ENCODE results near the gene SLC34A3.

Gene SLC34A3

DNA sequence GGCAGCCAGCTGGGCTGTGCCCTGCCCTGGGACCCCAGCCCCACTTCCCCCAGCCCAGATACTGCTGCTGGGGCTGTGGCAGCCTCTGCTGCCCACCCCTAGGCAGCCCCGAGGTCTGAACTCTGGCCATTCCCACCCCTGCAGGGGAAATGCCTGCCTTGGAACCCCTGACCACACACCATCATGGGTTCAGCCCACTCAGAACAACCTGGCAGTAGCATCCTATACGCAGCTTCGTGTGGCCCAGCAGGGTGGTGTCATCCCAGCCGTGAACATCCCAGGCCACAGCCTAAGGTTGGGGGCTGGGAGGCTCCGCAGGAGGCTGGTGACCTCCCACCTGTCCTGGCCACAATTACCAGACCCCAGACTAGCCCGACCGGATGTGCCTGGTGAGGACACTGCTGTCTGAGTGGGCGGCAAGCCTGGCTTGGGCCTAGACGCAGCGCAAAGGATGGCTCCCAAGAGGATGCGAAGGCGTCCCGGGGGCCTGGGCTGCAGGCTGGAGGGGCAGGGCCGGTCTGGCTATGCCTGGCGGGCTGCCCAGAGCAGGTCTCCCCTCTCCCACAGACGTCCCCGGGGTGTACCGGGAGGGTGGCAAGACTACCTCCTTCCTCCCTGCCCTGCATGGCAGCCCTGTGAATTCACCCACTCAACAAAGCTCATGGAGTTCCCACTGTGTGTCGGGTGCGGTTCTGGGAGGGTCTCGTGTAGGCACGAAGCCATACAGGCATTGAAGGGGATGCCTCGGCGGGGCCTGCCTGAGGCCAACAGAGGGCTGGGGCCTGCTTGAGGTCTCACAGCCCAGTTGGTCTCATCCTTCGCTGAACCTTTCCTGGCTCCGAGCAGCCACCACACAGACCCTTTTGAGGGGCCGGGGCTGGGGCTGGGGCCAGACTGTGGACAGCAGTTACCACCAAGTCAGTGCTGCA, 1.5 kb upstream of the SLC34A3 start:
- no peak for DNase-seq (ENCODE audit: low spot score)
- ATAC-seq (ENCODE audit: low read depth), result no peak

GRCh38 chr9:137229903-137230704, 597 bp upstream of the SLC34A3 start:
- peaks cover 4% of the 10 kb centered on the region for H3K27me3 ChIP-seq (ENCODE audit: insufficient read depth, poor library complexity, severe bottlenecking)
- peaks cover 23% of the 10 kb centered on the region for H3K4me1 ChIP-seq (ENCODE audit: insufficient read depth, poor library complexity, severe bottlenecking)

More for the DNA sequence above, 1.5 kb upstream of the SLC34A3 start:
- H3K4me1 ChIP-seq (ENCODE audit: insufficient read depth, poor library complexity, severe bottlenecking), result peaks cover 30% of the 10 kb centered on the region
- TF ChIP-seq, protein P1, sequence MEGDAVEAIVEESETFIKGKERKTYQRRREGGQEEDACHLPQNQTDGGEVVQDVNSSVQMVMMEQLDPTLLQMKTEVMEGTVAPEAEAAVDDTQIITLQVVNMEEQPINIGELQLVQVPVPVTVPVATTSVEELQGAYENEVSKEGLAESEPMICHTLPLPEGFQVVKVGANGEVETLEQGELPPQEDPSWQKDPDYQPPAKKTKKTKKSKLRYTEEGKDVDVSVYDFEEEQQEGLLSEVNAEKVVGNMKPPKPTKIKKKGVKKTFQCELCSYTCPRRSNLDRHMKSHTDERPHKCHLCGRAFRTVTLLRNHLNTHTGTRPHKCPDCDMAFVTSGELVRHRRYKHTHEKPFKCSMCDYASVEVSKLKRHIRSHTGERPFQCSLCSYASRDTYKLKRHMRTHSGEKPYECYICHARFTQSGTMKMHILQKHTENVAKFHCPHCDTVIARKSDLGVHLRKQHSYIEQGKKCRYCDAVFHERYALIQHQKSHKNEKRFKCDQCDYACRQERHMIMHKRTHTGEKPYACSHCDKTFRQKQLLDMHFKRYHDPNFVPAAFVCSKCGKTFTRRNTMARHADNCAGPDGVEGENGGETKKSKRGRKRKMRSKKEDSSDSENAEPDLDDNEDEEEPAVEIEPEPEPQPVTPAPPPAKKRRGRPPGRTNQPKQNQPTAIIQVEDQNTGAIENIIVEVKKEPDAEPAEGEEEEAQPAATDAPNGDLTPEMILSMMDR (IDR thresholded peaks at IDR 0.05; ENCODE audit: poor library complexity, severe bottlenecking), result no peak
- no peaks in the 10 kb centered on the region for H3K36me3 ChIP-seq (ENCODE audit: low read depth)
- no peak overlapping the region for H3K27ac ChIP-seq (ENCODE audit: poor library complexity, severe bottlenecking)
- peaks cover 2% of the 10 kb centered on the region for H3K27me3 ChIP-seq (ENCODE audit: insufficient read depth, poor library complexity, severe bottlenecking)
- no peaks in the 10 kb centered on the region for H3K9me3 ChIP-seq (ENCODE audit: severe bottlenecking)
- no peak overlapping the region for H3K4me3 ChIP-seq (ENCODE audit: severe bottlenecking)

DNA sequence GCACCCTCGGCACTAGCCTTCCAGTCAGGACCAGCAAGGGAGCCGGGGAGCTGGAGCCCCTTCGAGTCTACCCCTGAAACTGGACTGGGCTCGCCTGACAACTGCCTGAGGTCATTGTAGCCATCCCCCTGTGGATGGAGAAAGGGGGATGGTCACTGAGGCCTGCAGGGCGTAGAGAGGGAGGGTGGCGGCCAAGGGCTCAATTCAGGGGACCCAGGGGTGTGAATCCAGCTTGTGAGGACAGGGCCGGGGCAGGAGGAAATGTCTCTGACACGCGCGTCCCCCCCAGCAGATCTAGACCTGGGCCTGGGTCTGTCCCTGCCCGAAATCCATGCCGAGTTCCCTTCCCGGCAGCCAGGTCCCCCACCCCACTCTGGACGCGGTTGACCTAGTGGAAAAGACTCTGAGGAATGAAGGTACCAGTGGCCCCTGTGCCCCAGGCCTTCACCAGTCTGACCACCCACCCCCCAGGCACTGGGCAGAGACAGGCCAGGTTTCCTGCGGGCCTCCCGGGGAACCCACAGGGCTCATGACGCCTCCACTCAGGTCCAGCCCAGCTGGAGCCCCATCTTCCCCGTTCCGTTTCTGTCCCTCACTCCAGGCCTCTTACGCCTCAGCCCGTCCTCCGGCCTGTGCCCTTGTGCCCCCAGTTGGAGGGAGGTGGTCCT, 805 bp downstream of the SLC34A3 start:
- no peak for ATAC-seq (ENCODE audit: low read depth)
- H3K27me3 ChIP-seq (ENCODE audit: insufficient read depth, poor library complexity, severe bottlenecking), result peaks cover 4% of the 10 kb centered on the region
- DNase-seq (ENCODE audit: low spot score), result no peak
- no peak overlapping the region for H3K27ac ChIP-seq (ENCODE audit: poor library complexity, severe bottlenecking)
- no peaks in the 10 kb centered on the region for H3K9me3 ChIP-seq (ENCODE audit: severe bottlenecking)
- TF ChIP-seq, protein P1 (IDR thresholded peaks at IDR 0.05; ENCODE audit: poor library complexity, severe bottlenecking), result no peak
- peaks cover 9% of the 10 kb centered on the region for H3K4me1 ChIP-seq (ENCODE audit: insufficient read depth, poor library complexity, severe bottlenecking)
- no peaks in the 10 kb centered on the region for H3K36me3 ChIP-seq (ENCODE audit: low read depth)
- H3K4me3 ChIP-seq (ENCODE audit: severe bottlenecking), result no peak overlapping the region

More at GRCh38 chr9:137229903-137230704, 597 bp upstream of the SLC34A3 start:
- ATAC-seq (ENCODE audit: low read depth), result no peak
- TF ChIP-seq, protein P1 (IDR thresholded peaks at IDR 0.05; ENCODE audit: poor library complexity, severe bottlenecking), result no peak
- Histone ChIP-seq H3K27ac (ENCODE audit: poor library complexity, severe bottlenecking) (no peak overlapping the region), H3K9me3 (ENCODE audit: severe bottlenecking) (no peaks in the 10 kb centered on the region), H3K36me3 (ENCODE audit: low read depth) (no peaks in the 10 kb centered on the region), H3K4me3 (ENCODE audit: severe bottlenecking) (no peak overlapping the region)
- DNase-seq (ENCODE audit: low spot score), result no peak

DNA sequence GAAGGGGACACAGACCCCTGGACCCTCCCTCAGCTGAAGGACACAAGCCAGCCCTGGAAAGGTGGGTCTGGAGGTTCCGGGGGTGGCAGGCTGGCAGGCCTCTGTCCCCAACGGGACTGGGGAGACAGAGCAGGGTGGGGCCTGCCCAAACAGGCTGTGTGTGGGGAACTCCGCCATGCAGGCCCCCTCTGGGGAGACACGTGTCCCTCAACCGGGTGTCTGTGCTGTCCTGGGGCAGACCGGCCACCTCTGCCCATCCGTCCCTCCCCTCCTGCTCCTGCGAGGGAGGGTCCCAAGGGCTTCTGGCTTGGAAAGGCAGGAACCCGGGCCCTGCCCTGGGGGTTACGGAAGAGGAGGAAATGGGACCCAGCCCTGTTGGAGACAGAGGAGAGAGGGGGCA, 1.4 kb downstream of the SLC34A3 start:
- ATAC-seq (ENCODE audit: low read depth), result no peak
- peaks cover 6% of the 10 kb centered on the region for H3K4me1 ChIP-seq (ENCODE audit: insufficient read depth, poor library complexity, severe bottlenecking)
- no peaks in the 10 kb centered on the region for H3K36me3 ChIP-seq (ENCODE audit: low read depth)
- H3K27ac ChIP-seq (ENCODE audit: poor library complexity, severe bottlenecking), result no peak overlapping the region
- no peaks in the 10 kb centered on the region for H3K9me3 ChIP-seq (ENCODE audit: severe bottlenecking)
- TF ChIP-seq, protein P1 (IDR thresholded peaks at IDR 0.05; ENCODE audit: poor library complexity, severe bottlenecking), result no peak
- DNase-seq (ENCODE audit: low spot score), result no peak
- no peak overlapping the region for H3K4me3 ChIP-seq (ENCODE audit: severe bottlenecking)
- peaks cover 4% of the 10 kb centered on the region for H3K27me3 ChIP-seq (ENCODE audit: insufficient read depth, poor library complexity, severe bottlenecking)

Measured in RWPE2 (cell line).